Ovary (tissue), 9 donors: ENCODE data around the gene PDE8A. TPM values are rescaled to one million over a fixed set of nuclear protein-coding genes. Genes with fewer than 3 reads are reported as not detected.
"Not testable (repeated sequence)": the region's sequence is repeated elsewhere in the genome, so short reads cannot be mapped to it uniquely, and the experiment has no call there.

Experiments used
- DNase-seq, 5 donors: peaks; one replicate each; pipeline ENCODE4 v3.0.0-alpha.2; 2019 to 2020
- H3K27ac ChIP-seq, 2 donors: fragments of 200-600 bp; one replicate each; pipeline versions ENCODE4 v1.5.1 to v1.8.0; 2019 to 2022
- H3K27me3 ChIP-seq: fragments of 200-600 bp; one replicate; pipeline ENCODE4 v1.8.0; 2022
- H3K36me3 ChIP-seq: fragments of 200-600 bp; sonication (generic); one replicate; pipeline ENCODE4 v1.5.1; 2019
- H3K4me1 ChIP-seq: one replicate; pipeline ENCODE4 v1.8.1; 2013; ENCODE audit warnings: mild to moderate bottlenecking, moderate library complexity; ENCODE audit not compliant: insufficient read depth
- H3K4me3 ChIP-seq: fragments of 200-600 bp; sonication (generic); one replicate; pipeline ENCODE4 v1.5.1; 2017
- H3K9me3 ChIP-seq, 2 donors: fragments of 200-600 bp in 1 of 2; sonication (generic) in 1 of 2; one replicate each; pipeline versions ENCODE4 v1.5.1 to v1.8.1; 2013 to 2019; ENCODE audit warnings: mild to moderate bottlenecking in 1 of 2, moderate library complexity in 1 of 2
- CTCF ChIP-seq, 3 donors: fragments of 450-650 bp in 2 of 3; fragments of 200-600 bp in 1 of 3; IDR thresholded peaks; one replicate each; pipeline versions ENCODE4 v1.5.1 to v1.8.0; 2016 to 2022; ENCODE audit warnings: antibody characterized with exemption in 3 of 3, mild to moderate bottlenecking in 1 of 3
- EP300 ChIP-seq: sonication (generic); formaldehyde crosslinking; IDR thresholded peaks from one replicate; pipeline ENCODE4 v1.6.1; 2017; ENCODE audit warnings: antibody characterized with exemption
- POLR2A ChIP-seq: fragments of 450-650 bp; IDR thresholded peaks from one replicate; pipeline ENCODE4 v1.6.1; 2017; ENCODE audit warnings: antibody characterized with exemption, mild to moderate bottlenecking, moderate library complexity
- WGBS, 3 donors: extraction: QIAGEN DNeasy Blood & Tissue Kit in 1 of 3; methylation state at CpG; one replicate each; pipeline versions ENCODE4 v1.1.5 to v1.1.7; 2013 to 2017; 5-methylcytosine and 5-hydroxymethylcytosine counted together
- intact Hi-C, 4 donors: fragments of 100-400 bp; cut with DNase I; formaldehyde crosslinking; loops; one replicate each; pipeline versions ENCODE4 v1.11.0 to v1.15.1; 2022 to 2023
- polyA plus RNA-seq, 2 donors: library from polyadenylated mRNA; stranded (reverse); fragments of 200-250 nt in 1 of 2; fragments of 350-450 nt in 1 of 2; fragmentation: Illumina TruSeq in 1 of 2; extraction: RNeasy Lipid Tissue Mini Kit (QIAGEN cat#74804) in 1 of 2; gene quantifications; one replicate each; pipeline ENCODE4 v1.2.3, GENCODE V29; 2013 to 2014
- total RNA-seq, 7 donors: library from RNA; depleted of rRNA in 2 of 7; stranded (reverse); fragments of >200 nt in 2 of 7; fragmentation: NEBNext Ultra II Directional in 3 of 7; extraction: Animal tissue kit (Norgen Biotek cat#: 25700) in 3 of 7; gene quantifications; one replicate each; pipeline versions ENCODE4 v1.1.0 to v1.2.4, GENCODE V29; 2016 to 2023
- donor health status: DM: no; HTN: no; CAD: no; lungs with moderate emphysema.
- donor health status: DM: no; HTN: no; CAD: no.
- donor health status: Bipolar disorder and iron deficiency.
- donor health status: DM: yes; HTN: yes; CAD: no.
- donor health status: DM: no; HTN: no; CAD: no.
- donor health status: DM: yes; HTN: yes; CAD: no.

The PDE8A gene
- total and polyA plus RNA-seq, 9 donors: 13.8 to 61.8 (median 33.2) TPM

- TF ChIP-seq POLR2A (no peak), EP300 (no peak), CTCF (IDR thresholded peaks at IDR 0.05) (no peak)
- intact Hi-C loops: no loop called here
- WGBS, 3 donors: 1 to 2% (median 1%) methylated on average over 29 to 46 of the region's 46 CpGs
- Histone ChIP-seq H3K36me3 (no peaks in the 10 kb centered on the region), H3K4me3 (peak overlapping the region; percentile 79), H3K9me3 (no peaks in the 10 kb centered on the region), H3K27me3 (no peaks in the 10 kb centered on the region), H3K4me1 (peaks cover 7% of the 10 kb centered on the region), H3K27ac (peak overlapping the region; percentile 90 to 91)
- DNase-seq: peak; percentile 22 to 56 (median 46)
These were observed 755 bp downstream of the PDE8A start for GRCh38 chr15:84982301-84982920.

GRCh38 chr15:84983294-84983693 lies 1.6 kb downstream of the PDE8A start:
- 32 to 39% (median 32%) methylated on average over 4 of the region's 4 CpGs for WGBS, 3 donors
- intact Hi-C loops: no loop called here
- Histone ChIP-seq H3K4me1 (peaks cover 7% of the 10 kb centered on the region), H3K36me3 (no peaks in the 10 kb centered on the region), H3K27ac (no peak overlapping the region), H3K4me3 (peak overlapping the region; percentile 79), H3K9me3 (no peaks in the 10 kb centered on the region), H3K27me3 (no peaks in the 10 kb centered on the region)
- no peak for DNase-seq
- TF ChIP-seq CTCF (IDR thresholded peaks at IDR 0.05) (no peak), EP300 (no peak), POLR2A (no peak)

- intact Hi-C loops: no loop called here
- TF ChIP-seq POLR2A (no peak), CTCF (IDR thresholded peaks at IDR 0.05) (no peak), EP300 (no peak)
- no peak for DNase-seq
- Histone ChIP-seq H3K9me3 (no peaks in the 10 kb centered on the region), H3K4me1 (peaks cover 7% of the 10 kb centered on the region), H3K36me3 (no peaks in the 10 kb centered on the region), H3K4me3 (no peak overlapping the region), H3K27ac (no peak overlapping the region), H3K27me3 (no peaks in the 10 kb centered on the region)
- 76 to 92% (median 87%) methylated on average over 2 of the region's 2 CpGs for WGBS, 3 donors
These were observed 2.1 kb downstream of the PDE8A start for GRCh38 chr15:84983711-84984110.

GRCh38 chr15:84985158-84985557 lies 3.5 kb downstream of the PDE8A start:
- no peaks in the 10 kb centered on the region for H3K36me3 ChIP-seq
- H3K27ac ChIP-seq: no peak overlapping the region
- TF ChIP-seq EP300 (no peak), POLR2A (no peak), CTCF (IDR thresholded peaks at IDR 0.05) (no peak)
- no peaks in the 10 kb centered on the region for H3K9me3 ChIP-seq
- H3K4me3 ChIP-seq: no peak overlapping the region
- H3K27me3 ChIP-seq: no peaks in the 10 kb centered on the region
- WGBS, 3 donors: 28 to 49% (median 48%) methylated on average over 2 of the region's 2 CpGs
- peaks cover 6% of the 10 kb centered on the region for H3K4me1 ChIP-seq
- DNase-seq: no peak
- intact Hi-C loops: no loop called here

- intact Hi-C loops, H3K36me3 ChIP-seq, H3K27me3 ChIP-seq, H3K9me3 ChIP-seq, H3K4me1 ChIP-seq, H3K4me3 ChIP-seq, H3K27ac ChIP-seq, DNase-seq: not testable (repeated sequence)
- 97 to 99% (median 97%) methylated on average over 9 of the region's 9 CpGs for WGBS, 3 donors
These were observed 5.7 kb downstream of the PDE8A start for GRCh38 chr15:84987351-84987750.
